ENCODE data around the gene CFAP73. TPM values are rescaled to one million over a fixed set of nuclear protein-coding genes. Genes with fewer than 3 reads are reported as not detected.
"Not testable (repeated sequence)": the region's sequence is repeated elsewhere in the genome, so short reads cannot be mapped to it uniquely, and the experiment has no call there.

The CFAP73 gene
- total RNA-seq, 6 experiments from 2014 or later, result 0.15 TPM; not detected in 5

DNA sequence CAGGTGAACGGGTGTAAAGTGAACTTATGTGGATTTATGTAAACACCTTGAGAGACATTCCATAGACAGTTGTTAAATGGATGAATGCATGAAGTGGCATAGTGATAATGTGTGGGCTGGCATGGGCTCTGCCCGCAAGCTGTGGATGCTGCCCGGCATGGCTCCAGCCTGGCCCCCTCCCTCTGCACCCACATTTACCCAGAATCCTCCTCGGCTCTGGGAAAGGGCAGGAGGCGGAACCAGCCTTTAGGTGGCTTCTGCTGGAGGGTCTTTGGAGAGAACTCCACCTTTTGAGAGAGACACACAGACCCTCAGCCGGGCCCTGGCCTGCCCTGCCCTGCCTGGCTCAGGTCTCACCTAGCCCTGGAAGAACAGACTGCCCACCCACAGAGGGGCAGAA is 32.6 kb upstream of the CFAP73 start:
- no peak overlapping the region for H3K27ac ChIP-seq
- TF ChIP-seq POLR2A (IDR thresholded peaks at IDR 0.05), result no peak
- TF ChIP-seq, protein P1, sequence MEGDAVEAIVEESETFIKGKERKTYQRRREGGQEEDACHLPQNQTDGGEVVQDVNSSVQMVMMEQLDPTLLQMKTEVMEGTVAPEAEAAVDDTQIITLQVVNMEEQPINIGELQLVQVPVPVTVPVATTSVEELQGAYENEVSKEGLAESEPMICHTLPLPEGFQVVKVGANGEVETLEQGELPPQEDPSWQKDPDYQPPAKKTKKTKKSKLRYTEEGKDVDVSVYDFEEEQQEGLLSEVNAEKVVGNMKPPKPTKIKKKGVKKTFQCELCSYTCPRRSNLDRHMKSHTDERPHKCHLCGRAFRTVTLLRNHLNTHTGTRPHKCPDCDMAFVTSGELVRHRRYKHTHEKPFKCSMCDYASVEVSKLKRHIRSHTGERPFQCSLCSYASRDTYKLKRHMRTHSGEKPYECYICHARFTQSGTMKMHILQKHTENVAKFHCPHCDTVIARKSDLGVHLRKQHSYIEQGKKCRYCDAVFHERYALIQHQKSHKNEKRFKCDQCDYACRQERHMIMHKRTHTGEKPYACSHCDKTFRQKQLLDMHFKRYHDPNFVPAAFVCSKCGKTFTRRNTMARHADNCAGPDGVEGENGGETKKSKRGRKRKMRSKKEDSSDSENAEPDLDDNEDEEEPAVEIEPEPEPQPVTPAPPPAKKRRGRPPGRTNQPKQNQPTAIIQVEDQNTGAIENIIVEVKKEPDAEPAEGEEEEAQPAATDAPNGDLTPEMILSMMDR (IDR thresholded peaks at IDR 0.05), result no peak
- no peaks in the 10 kb centered on the region for H3K36me3 ChIP-seq
- H3K4me1 ChIP-seq, result no peaks in the 10 kb centered on the region
- intact Hi-C loops (cut with DNase I), result no loop called here
- ATAC-seq (no peak), DNase-seq (no peak)
- H3K9me3 ChIP-seq, result no peaks in the 10 kb centered on the region
- H3K27me3 ChIP-seq, result no peaks in the 10 kb centered on the region
- no peak overlapping the region for H3K4me3 ChIP-seq
- 17% methylated on average over 1 of the region's 6 CpGs for WGBS (ENCODE audit: insufficient coverage, low coverage, low lambda C conversion rate, missing lambda C conversion rate)

- H3K27me3 ChIP-seq; intact Hi-C loops (cut with DNase I); H3K4me1 ChIP-seq; ATAC-seq; H3K36me3 ChIP-seq; H3K4me3 ChIP-seq; H3K27ac ChIP-seq; DNase-seq; H3K9me3 ChIP-seq: not testable (repeated sequence)
- WGBS (ENCODE audit: insufficient coverage, low coverage, low lambda C conversion rate, missing lambda C conversion rate), result 71% methylated on average over 8 of the region's 8 CpGs
Measured at GRCh38 chr12:113117684-113118083, 31.8 kb upstream of the CFAP73 start.

DNA sequence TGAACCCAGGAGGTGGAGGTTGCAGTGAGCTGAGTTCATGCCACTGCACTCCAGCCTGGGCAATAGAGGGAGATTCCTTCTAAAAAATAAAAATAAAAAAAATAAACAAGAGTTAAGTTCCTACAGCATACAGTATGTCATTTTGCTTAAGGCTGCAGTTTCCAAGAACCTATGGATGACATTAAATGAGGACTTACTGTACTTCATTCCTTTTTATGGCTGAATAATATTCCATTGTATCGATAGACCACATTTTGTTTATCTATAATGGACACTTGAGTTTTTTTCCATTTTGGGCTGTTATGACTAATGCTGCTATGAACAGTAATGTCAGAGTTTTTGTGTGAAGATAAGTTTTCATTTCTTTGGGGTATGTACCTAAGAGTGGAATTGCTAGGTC is 31.4 kb upstream of the CFAP73 start:
- WGBS (ENCODE audit: insufficient coverage, low coverage, low lambda C conversion rate, missing lambda C conversion rate), result 86% methylated on average over 1 of the region's 1 CpG
- H3K27ac ChIP-seq, result no peak overlapping the region
- TF ChIP-seq, protein P1 (IDR thresholded peaks at IDR 0.05), result no peak
- TF ChIP-seq POLR2A (IDR thresholded peaks at IDR 0.05), result no peak
- H3K27me3 ChIP-seq, result no peaks in the 10 kb centered on the region
- intact Hi-C loops (cut with DNase I), result no loop called here
- DNase-seq (no peak), ATAC-seq (no peak)
- H3K4me1 ChIP-seq, result no peaks in the 10 kb centered on the region
- no peaks in the 10 kb centered on the region for H3K36me3 ChIP-seq
- no peaks in the 10 kb centered on the region for H3K9me3 ChIP-seq
- H3K4me3 ChIP-seq, result no peak overlapping the region

DNA sequence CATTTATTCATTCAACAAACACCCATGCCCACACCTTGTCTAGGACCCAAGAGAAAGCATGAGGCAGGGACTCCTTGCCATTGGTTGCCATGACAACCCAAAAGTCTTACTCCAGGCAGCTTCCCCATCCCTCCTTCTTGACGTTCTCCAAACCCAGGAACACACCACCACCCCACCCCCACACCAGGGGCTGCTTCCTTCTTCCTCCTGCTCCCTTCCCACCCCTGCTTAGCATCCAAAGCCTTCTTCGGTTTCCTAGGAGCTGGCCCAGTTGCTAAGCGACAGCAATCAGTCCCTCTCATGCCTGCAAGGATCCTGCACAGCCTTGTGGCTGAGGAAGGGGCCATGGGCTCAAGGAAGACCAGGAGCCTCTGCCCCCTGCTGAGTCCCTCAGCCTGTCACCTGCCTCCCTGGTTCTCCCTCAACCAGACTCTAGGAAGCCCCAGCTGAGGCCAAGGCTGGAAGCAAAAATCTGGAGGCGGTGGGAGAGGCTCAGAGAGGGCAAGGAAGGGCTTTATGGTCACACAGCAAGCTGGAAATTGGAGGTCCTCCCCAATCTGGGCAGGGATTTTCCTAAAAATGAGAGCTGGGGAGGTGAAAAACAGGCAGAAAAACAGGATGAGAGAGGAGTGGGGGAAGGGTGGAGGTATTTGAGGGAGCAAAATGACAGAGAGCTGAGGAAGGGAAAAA is 29.4 kb upstream of the CFAP73 start:
- H3K4me3 ChIP-seq, result no peak overlapping the region
- 23% methylated on average over 3 of the region's 4 CpGs for WGBS (ENCODE audit: insufficient coverage, low coverage, low lambda C conversion rate, missing lambda C conversion rate)
- H3K9me3 ChIP-seq, result no peaks in the 10 kb centered on the region
- intact Hi-C loops (cut with DNase I), result no loop called here
- H3K36me3 ChIP-seq, result no peaks in the 10 kb centered on the region
- ATAC-seq (no peak), DNase-seq (no peak)
- H3K27ac ChIP-seq, result no peak overlapping the region
- TF ChIP-seq POLR2A (IDR thresholded peaks at IDR 0.05), result no peak
- TF ChIP-seq, protein P1 (IDR thresholded peaks at IDR 0.05), result no peak
- no peaks in the 10 kb centered on the region for H3K4me1 ChIP-seq
- no peaks in the 10 kb centered on the region for H3K27me3 ChIP-seq

- H3K36me3 ChIP-seq, result no peaks in the 10 kb centered on the region
Measured at GRCh38 chr12:113120670-113121370, 28.7 kb upstream of the CFAP73 start.

More at GRCh38 chr12:113120670-113121370, 28.7 kb upstream of the CFAP73 start:
- WGBS (ENCODE audit: insufficient coverage, low coverage, low lambda C conversion rate, missing lambda C conversion rate), result 84% methylated on average over 2 of the region's 3 CpGs
- Histone ChIP-seq H3K27me3 (no peaks in the 10 kb centered on the region), H3K4me1 (no peaks in the 10 kb centered on the region), H3K4me3 (no peak overlapping the region), H3K9me3 (no peaks in the 10 kb centered on the region), H3K27ac (no peak overlapping the region)
- intact Hi-C loops (cut with DNase I), result no loop called here
- no peak for DNase-seq
- ATAC-seq, result no peak
- TF ChIP-seq, protein P1 (IDR thresholded peaks at IDR 0.05), result no peak
- TF ChIP-seq POLR2A (IDR thresholded peaks at IDR 0.05), result no peak

Data from right lobe of liver (tissue), 6 donors.